22Rv1 (cell line): ENCODE data around the gene SCN4B.

Source experiments
- CTCF ChIP-seq: fragments of 450-650 bp; IDR thresholded peaks from 2 replicates; pipeline ENCODE4 v1.5.1; 2017; ENCODE audit warnings: mild to moderate bottlenecking
- ZFX ChIP-seq: fragments of 450-650 bp; IDR thresholded peaks from 2 replicates; pipeline ENCODE4 v1.6.1; 2017; ENCODE audit warnings: antibody characterized with exemption, borderline replicate concordance

GRCh38 chr11:118132385-118133151 lies 20.1 kb downstream of the SCN4B start:
- no peak for TF ChIP-seq CTCF
- TF ChIP-seq ZFX: no peak
